AG04449 (cell line): ENCODE measurements around the gene SPRR3.

Experiments used
- CTCF ChIA-PET: fragments of 350-600 bp; formaldehyde crosslinking; extraction: SDS; loops from one replicate; lab custom pipeline; 2021; ENCODE audit warnings: antibody characterized with exemption; lab: Yijun Ruan, JAX
- POLR2A ChIA-PET: fragments of 400-600, 350-600 bp; formaldehyde crosslinking; extraction: SDS; loops from one replicate; lab custom pipeline; 2020; ENCODE audit warnings: antibody characterized with exemption, inconsistent platforms; lab: Yijun Ruan, JAX
- DNase-seq: peaks from one replicate; pipeline ENCODE4 v3.0.0-alpha.2; 2010; ENCODE audit warnings: low read depth, low spot score
- H3K4me3 ChIP-seq: 2 replicates; pipeline ENCODE4 v1.5.1; 2011; ENCODE audit warnings: low read depth, mild to moderate bottlenecking, control low read depth, low read length
- TF ChIP-seq, protein P1 (sequence below): IDR thresholded peaks from one replicate; pipeline ENCODE4 v1.5.1; 2011; ENCODE audit warnings: mild to moderate bottlenecking, moderate library complexity, low read length, control low read depth, inconsistent platforms; ENCODE audit not compliant: insufficient read depth; ENCODE audit errors: missing control alignments

SPRR3 gene

DNA sequence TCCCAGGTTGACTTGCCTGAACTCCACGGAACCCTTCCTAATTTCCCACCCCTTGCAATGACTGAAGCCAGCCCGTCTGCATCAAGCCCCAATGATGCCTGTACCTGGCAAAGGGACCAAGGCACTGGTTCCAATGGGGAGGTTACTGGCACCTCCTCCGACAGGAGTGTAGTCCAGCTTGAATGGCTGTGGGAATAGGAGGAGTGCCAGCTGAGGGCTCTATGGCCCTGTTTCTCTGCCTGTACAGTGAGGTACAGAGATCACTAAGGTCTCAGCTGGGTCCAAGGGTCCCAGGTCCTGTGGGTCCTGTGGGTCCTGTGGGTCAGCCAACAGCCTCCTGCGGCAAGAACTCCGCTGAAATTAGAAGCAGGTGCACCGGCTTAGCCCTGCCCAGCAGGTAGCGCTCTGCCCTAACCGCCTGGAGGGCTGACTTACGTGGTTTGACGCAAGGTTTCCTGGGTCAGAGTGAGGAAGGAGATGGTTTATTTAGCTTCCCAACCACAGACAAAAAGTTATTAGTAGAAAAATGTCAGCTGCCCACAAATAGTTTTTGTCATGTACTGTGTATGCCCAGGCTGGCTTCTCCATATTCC, 41.0 kb upstream of the SPRR3 start:
- CTCF ChIA-PET: no interaction called here
- POLR2A ChIA-PET: no interaction called here
- DNase-seq: no peak
- TF ChIP-seq, protein P1, sequence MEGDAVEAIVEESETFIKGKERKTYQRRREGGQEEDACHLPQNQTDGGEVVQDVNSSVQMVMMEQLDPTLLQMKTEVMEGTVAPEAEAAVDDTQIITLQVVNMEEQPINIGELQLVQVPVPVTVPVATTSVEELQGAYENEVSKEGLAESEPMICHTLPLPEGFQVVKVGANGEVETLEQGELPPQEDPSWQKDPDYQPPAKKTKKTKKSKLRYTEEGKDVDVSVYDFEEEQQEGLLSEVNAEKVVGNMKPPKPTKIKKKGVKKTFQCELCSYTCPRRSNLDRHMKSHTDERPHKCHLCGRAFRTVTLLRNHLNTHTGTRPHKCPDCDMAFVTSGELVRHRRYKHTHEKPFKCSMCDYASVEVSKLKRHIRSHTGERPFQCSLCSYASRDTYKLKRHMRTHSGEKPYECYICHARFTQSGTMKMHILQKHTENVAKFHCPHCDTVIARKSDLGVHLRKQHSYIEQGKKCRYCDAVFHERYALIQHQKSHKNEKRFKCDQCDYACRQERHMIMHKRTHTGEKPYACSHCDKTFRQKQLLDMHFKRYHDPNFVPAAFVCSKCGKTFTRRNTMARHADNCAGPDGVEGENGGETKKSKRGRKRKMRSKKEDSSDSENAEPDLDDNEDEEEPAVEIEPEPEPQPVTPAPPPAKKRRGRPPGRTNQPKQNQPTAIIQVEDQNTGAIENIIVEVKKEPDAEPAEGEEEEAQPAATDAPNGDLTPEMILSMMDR: no peak
- H3K4me3 ChIP-seq: no peak overlapping the region

DNA sequence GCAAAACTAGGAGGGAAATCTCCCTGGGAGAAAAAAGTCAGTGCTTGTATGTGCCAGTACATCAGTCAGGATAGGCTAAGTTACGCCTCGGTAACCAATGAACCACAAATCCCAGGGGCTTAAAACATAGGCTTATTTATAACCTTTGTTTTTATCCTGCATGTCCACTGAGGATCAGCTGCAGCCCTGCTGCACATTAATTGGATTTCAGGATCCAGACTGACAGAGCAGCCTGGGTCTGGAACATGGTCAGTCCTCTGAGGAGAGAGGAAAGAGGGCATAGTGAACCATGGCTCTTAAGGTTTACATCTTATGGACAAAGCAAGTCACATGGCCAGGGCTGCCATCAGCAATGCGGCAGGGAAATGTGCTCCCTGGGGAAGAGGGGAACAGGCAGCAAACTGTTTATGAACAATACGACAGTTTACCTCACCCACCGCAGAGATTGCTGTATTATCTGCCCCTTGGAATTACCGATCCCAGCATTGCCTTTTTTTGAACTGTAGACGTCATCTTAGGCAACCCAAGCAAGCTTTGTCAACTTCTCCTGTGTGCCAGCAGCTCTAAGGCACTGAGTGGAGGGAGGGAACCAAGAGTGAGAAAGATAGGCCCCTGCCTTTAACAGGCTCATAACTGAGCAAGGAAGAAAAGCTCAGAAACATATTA, 40.2 kb upstream of the SPRR3 start:
- CTCF ChIA-PET: interaction anchor here (1.0 kb wide), 1 partner anchor 90 kb away, joined by 3 read pairs; no protein-coding TSS in a partner anchor
- POLR2A ChIA-PET: no interaction called here
- DNase-seq: no peak
- TF ChIP-seq, protein P1: no peak
- no peak overlapping the region for H3K4me3 ChIP-seq

DNA sequence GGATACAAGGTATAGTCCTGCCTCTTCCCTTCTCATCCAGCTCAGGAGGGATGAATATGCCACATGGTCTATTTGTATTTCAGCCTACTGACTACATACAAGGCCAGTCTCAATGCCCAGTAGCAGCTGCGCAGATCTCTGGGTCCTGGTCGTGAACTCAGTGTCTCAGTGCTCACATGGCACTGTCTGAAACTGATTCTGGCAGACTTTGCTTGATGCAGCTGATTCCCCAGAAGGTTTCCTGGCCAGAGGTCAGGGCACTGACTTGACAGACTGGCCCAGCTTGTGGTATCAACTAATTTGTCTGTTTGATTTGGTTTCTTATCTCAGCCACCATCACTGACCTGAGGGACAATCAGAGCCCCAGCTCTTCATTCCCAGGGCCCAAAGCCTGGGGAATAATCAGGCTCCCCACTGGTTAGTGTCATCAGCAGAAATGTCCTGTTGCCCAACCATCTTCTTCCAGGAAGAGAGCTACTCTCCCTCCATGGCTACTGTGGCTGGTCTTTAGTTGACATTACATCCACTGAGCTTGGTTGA, 38.6 kb upstream of the SPRR3 start:
- H3K4me3 ChIP-seq: no peak overlapping the region
- ChIA-PET POLR2A (no interaction called here), CTCF (interaction anchor here (1.1 kb wide), 1 partner anchor 37 kb away, joined by 3 read pairs; no protein-coding TSS in a partner anchor)
- TF ChIP-seq, protein P1: no peak
- DNase-seq: no peak

DNA sequence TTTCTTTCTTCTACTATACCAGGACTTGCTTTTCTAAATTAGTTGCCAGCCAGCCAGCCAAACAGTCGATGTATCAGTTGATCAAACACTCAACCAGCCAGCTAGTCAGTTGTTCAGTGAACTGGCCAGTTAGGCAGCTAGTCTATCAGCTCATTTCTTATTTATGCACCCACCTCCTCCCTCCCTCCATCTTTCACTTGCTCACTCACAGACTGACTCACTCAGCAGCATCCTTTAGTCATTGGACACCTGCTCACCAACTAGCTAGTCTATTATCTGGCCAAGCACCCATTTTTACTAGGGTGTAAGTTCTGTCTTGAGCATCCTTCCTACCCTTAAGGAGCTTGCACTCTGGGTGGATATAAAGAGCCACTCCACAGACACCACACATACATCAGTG, 37.0 kb upstream of the SPRR3 start:
- ChIA-PET POLR2A (no interaction called here), CTCF (no interaction called here)
- TF ChIP-seq, protein P1: no peak
- H3K4me3 ChIP-seq: no peak overlapping the region
- DNase-seq: no peak

DNA sequence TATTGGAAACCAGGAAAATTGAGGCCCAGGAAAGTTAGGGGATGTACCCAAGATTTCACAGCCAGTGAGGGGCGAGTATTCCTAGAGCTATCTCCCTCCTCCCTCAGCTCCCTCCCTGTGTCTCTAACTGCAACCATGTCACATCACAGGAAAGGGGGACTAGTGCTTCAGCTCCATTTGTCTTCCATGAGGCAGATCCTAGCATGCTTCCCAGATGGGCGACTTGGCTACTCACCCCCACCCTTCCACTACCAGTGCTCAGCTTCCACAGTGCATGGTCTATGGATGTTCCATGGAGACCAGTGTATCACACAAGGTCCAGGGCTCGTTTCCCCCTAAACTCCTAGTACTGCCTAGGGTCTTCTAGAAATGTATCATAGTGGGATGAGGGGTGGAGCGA, 35.7 kb upstream of the SPRR3 start:
- TF ChIP-seq, protein P1: no peak
- POLR2A ChIA-PET: no interaction called here
- DNase-seq: no peak
- H3K4me3 ChIP-seq: no peak overlapping the region
- CTCF ChIA-PET: no interaction called here

DNA sequence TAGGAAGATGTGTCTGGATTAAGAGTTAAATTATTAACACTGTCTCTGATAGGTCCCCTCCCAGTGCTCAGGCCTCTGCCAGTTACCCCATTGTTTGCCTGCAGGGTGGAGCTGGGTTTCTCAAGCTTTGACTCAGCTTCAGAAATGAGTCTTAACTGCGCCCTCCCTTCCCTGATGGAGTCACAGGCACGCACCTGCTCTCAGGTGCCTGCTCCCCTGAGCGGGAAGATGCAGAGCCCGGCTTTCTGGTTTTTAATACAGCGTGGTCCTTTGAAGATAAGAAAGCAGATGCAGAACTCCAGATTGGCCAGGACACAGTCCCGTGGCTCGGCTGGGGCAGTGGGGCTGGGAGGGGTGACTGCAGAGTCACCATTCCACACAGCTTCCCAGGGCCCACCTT, 34.3 kb upstream of the SPRR3 start:
- no peak overlapping the region for H3K4me3 ChIP-seq
- TF ChIP-seq, protein P1: no peak
- DNase-seq: no peak
- POLR2A ChIA-PET: no interaction called here
- CTCF ChIA-PET: no interaction called here
